ENCODE measurements around the gene TIGD3. TPM values are rescaled to one million over a fixed set of nuclear protein-coding genes. Genes with fewer than 3 reads are reported as not detected.

Gene TIGD3
- total RNA-seq, 2 donors from 2014 or later: 0.99 to 1.0 TPM

- peaks cover 20% of the 10 kb centered on the region for H3K36me3 ChIP-seq (ENCODE audit: control insufficient read depth, insufficient read depth, low read length)
- no peaks in the 10 kb centered on the region for H3K4me1 ChIP-seq (ENCODE audit: control insufficient read depth, insufficient read depth, low read length)
- Mint-ChIP-seq H3K36me3 (ENCODE audit: low read depth) (peaks cover 47% of the 10 kb centered on the region), H3K4me1 (peaks cover 4% of the 10 kb centered on the region), H3K27me3 (ENCODE audit: insufficient read depth) (no peaks in the 10 kb centered on the region), H3K4me3 (no peak overlapping the region), H3K27ac (no peak overlapping the region), H3K9me3 (no peaks in the 10 kb centered on the region)
- no peak overlapping the region for H3K27ac ChIP-seq (ENCODE audit: low read depth, low read length)
- no peak for DNase-seq
- H3K27me3 ChIP-seq (ENCODE audit: control insufficient read depth, insufficient read depth, low read length, poor library complexity, severe bottlenecking): no peaks in the 10 kb centered on the region
- H3K9ac ChIP-seq (ENCODE audit: extremely low read depth, low read length, poor library complexity, severe bottlenecking): no peak overlapping the region
- WGBS, 2 experiments (ENCODE audit: insufficient coverage in 1 of 2, insufficient read length in 1 of 2): 91 to 98% methylated on average over 8 to 12 of the region's 12 CpGs
- H3K9me3 ChIP-seq (ENCODE audit: control insufficient read depth, low read length): no peaks in the 10 kb centered on the region
- no peak for TF ChIP-seq CTCF (conservative IDR thresholded peaks at IDR 0.05)
- no peak overlapping the region for H3K4me3 ChIP-seq (ENCODE audit: low read length)
Measured at GRCh38 chr11:65403607-65404121, 49.1 kb downstream of the TIGD3 start.

GRCh38 chr11:65404210-65404609 is 49.7 kb downstream of the TIGD3 start:
- no peaks in the 10 kb centered on the region for H3K4me1 ChIP-seq (ENCODE audit: control insufficient read depth, insufficient read depth, low read length)
- DNase-seq: no peak
- H3K27ac ChIP-seq (ENCODE audit: low read depth, low read length): no peak overlapping the region
- Mint-ChIP-seq H3K4me1 (peaks cover 4% of the 10 kb centered on the region), H3K27me3 (ENCODE audit: insufficient read depth) (no peaks in the 10 kb centered on the region), H3K4me3 (no peak overlapping the region), H3K36me3 (ENCODE audit: low read depth) (peaks cover 50% of the 10 kb centered on the region), H3K27ac (no peak overlapping the region), H3K9me3 (no peaks in the 10 kb centered on the region)
- no peak overlapping the region for H3K4me3 ChIP-seq (ENCODE audit: low read length)
- H3K27me3 ChIP-seq (ENCODE audit: control insufficient read depth, insufficient read depth, low read length, poor library complexity, severe bottlenecking): no peaks in the 10 kb centered on the region
- no peak for TF ChIP-seq CTCF (conservative IDR thresholded peaks at IDR 0.05)
- H3K36me3 ChIP-seq (ENCODE audit: control insufficient read depth, insufficient read depth, low read length): peaks cover 25% of the 10 kb centered on the region
- WGBS, 2 experiments (ENCODE audit: insufficient coverage in 1 of 2, insufficient read length in 1 of 2): 93 to 96% methylated on average over 9 to 13 of the region's 13 CpGs
- H3K9ac ChIP-seq (ENCODE audit: extremely low read depth, low read length, poor library complexity, severe bottlenecking): no peak overlapping the region
- H3K9me3 ChIP-seq (ENCODE audit: control insufficient read depth, low read length): no peaks in the 10 kb centered on the region

- no peak overlapping the region for H3K9ac ChIP-seq (ENCODE audit: extremely low read depth, low read length, poor library complexity, severe bottlenecking)
- Mint-ChIP-seq H3K27ac (no peak overlapping the region), H3K36me3 (ENCODE audit: low read depth) (peaks cover 51% of the 10 kb centered on the region), H3K27me3 (ENCODE audit: insufficient read depth) (no peaks in the 10 kb centered on the region), H3K9me3 (no peaks in the 10 kb centered on the region), H3K4me3 (no peak overlapping the region), H3K4me1 (peaks cover 4% of the 10 kb centered on the region)
- no peak overlapping the region for H3K4me3 ChIP-seq (ENCODE audit: low read length)
- H3K27me3 ChIP-seq (ENCODE audit: control insufficient read depth, insufficient read depth, low read length, poor library complexity, severe bottlenecking): no peaks in the 10 kb centered on the region
- no peak for TF ChIP-seq CTCF (conservative IDR thresholded peaks at IDR 0.05)
- WGBS, 2 experiments (ENCODE audit: insufficient coverage in 1 of 2, insufficient read length in 1 of 2): 96 to 99% methylated on average over 15 to 24 of the region's 24 CpGs
- H3K36me3 ChIP-seq (ENCODE audit: control insufficient read depth, insufficient read depth, low read length): peaks cover 30% of the 10 kb centered on the region
- no peak overlapping the region for H3K27ac ChIP-seq (ENCODE audit: low read depth, low read length)
- no peaks in the 10 kb centered on the region for H3K4me1 ChIP-seq (ENCODE audit: control insufficient read depth, insufficient read depth, low read length)
- no peaks in the 10 kb centered on the region for H3K9me3 ChIP-seq (ENCODE audit: control insufficient read depth, low read length)
- DNase-seq: no peak
Measured at GRCh38 chr11:65404638-65405339, 50.2 kb downstream of the TIGD3 start.

Other genes with a start within 250 kb of the TIGD3 start
- gene TM7SF2, start 242.9 kb upstream of the TIGD3 start, total RNA-seq: 100 to 1,000 TPM in 1 of 2 donors, 10 to 100 TPM in 1; 97.9 to 108 TPM
- 10 to 100 TPM; 11.0 to 11.8 TPM for gene ZNHIT2, start 237.1 kb upstream of the TIGD3 start, total RNA-seq
- gene FAU, start 232.6 kb upstream of the TIGD3 start, total RNA-seq: 100 to 1,000 TPM; 774 to 802 TPM
- 10 to 100 TPM; 53.9 to 56.6 TPM for gene MRPL49, start 232.4 kb upstream of the TIGD3 start, total RNA-seq
- gene SYVN1, start 220.2 kb upstream of the TIGD3 start, total RNA-seq: 10 to 100 TPM; 30.4 to 39.5 TPM
- gene SPDYC, start 184.5 kb upstream of the TIGD3 start, total RNA-seq: under 1 TPM in 1 of 2 donors, not detected in 1; 0.46 TPM
- gene CAPN1, start 172.8 kb upstream of the TIGD3 start, total RNA-seq: 100 to 1,000 TPM; 183 to 223 TPM
- 10 to 100 TPM; 42.2 to 65.0 TPM for gene POLA2, start 92.8 kb upstream of the TIGD3 start, total RNA-seq
- 1 to 10 TPM; 5.9 to 6.9 TPM for gene CDC42EP2, start 39.9 kb upstream of the TIGD3 start, total RNA-seq
- 10 to 100 TPM; 75.8 to 80.9 TPM for gene DPF2, start 20.9 kb upstream of the TIGD3 start, total RNA-seq
- gene SLC25A45, start 27.9 kb downstream of the TIGD3 start, total RNA-seq: 1 to 10 TPM; 3.0 to 6.3 TPM
- gene FRMD8, start 31.9 kb downstream of the TIGD3 start, total RNA-seq: 10 to 100 TPM; 27.4 to 29.6 TPM
- gene NEAT1, start 68.0 kb downstream of the TIGD3 start, total RNA-seq: 10 to 100 TPM; 61.3 to 85.2 TPM
- 1,000 to 10,000 TPM; 5,233 to 6,894 TPM for gene MALAT1, start 144.3 kb downstream of the TIGD3 start, total RNA-seq
- gene SCYL1, start 170.3 kb downstream of the TIGD3 start, total RNA-seq: 10 to 100 TPM; 62.9 to 67.4 TPM
- 10 to 100 TPM; 19.7 to 24.2 TPM for gene LTBP3, start 203.6 kb downstream of the TIGD3 start, total RNA-seq
- 10 to 100 TPM; 32.8 to 36.5 TPM for gene ZNRD2, start 215.7 kb downstream of the TIGD3 start, total RNA-seq
- 10 to 100 TPM; 23.3 to 24.9 TPM for gene FAM89B, start 217.8 kb downstream of the TIGD3 start, total RNA-seq
- 1 to 10 TPM; 6.2 to 9.8 TPM for gene EHBP1L1, start 221.3 kb downstream of the TIGD3 start, total RNA-seq
- 1 to 10 TPM in 1 of 2 donors, not detected in 1; 1.2 TPM for gene KCNK7, start 241.0 kb downstream of the TIGD3 start, total RNA-seq

All from endodermal cell (in vitro differentiated cells).